HCT116 (cell line): Measurements from ENCODE around the gene INKA2. TPM values are rescaled to one million over a fixed set of nuclear protein-coding genes. Genes with fewer than 3 reads are reported as not detected.

Source experiments
- ATAC-seq: fragments of 200-7000 bp; cut with Tn5 transposase; 2 replicates; pipeline ENCODE4 v1.9.1; 2020; ENCODE audit warnings: mild to moderate bottlenecking, moderate library complexity
- BruUV-seq: library from RNA; stranded (reverse); fragments of 400-500 nt; replicated peaks from 2 replicates; lab custom pipeline; 2021; lab: Mats Ljungman, UMichigan
- CTCF ChIA-PET: fragments of 300-600 bp; sonication (Branson Sonifier 250); formaldehyde crosslinking; loops from one replicate; lab custom pipeline; 2021; ENCODE audit warnings: antibody characterized with exemption; lab: Charles Lee
- POLR2A ChIA-PET: fragments of 300-600, 350-600 bp; sonication (Branson Sonifier 250); formaldehyde crosslinking; loops from one replicate; lab custom pipeline; 2021; ENCODE audit warnings: antibody characterized with exemption; lab: Charles Lee
- RAD21 ChIA-PET, 2 experiments: fragments of 300-600 bp; sonication (Branson Sonifier 250); formaldehyde crosslinking; loops; one replicate each; lab custom pipeline; 2023; ENCODE audit warnings: low total read pairs in 2 of 2; ENCODE audit not compliant: uncharacterized antibody in 2 of 2, unreplicated experiment in 2 of 2, low non-redundant PET in 1 of 2; lab: Charles Lee
- DNase-seq: peaks from one replicate; pipeline ENCODE4 v3.0.0-alpha.2; 2010; ENCODE audit warnings: low read depth, low spot score
- H2AFZ ChIP-seq: fragments of 200-600 bp; shearing (Covaris generic), sonication (generic); 2 replicates; pipeline ENCODE4 v1.6.1; 2017; ENCODE audit warnings: low read depth, mixed run types, mixed read lengths, antibody characterized with exemption, low read length; ENCODE audit not compliant: poor library complexity, severe bottlenecking
- H3K27ac ChIP-seq: 2 replicates; pipeline ENCODE4 v1.5.1; 2012; ENCODE audit warnings: low read depth, low read length
- H3K27me3 ChIP-seq: fragments of 200-600 bp; sonication (generic); 2 replicates; pipeline ENCODE4 v1.6.1; 2016; ENCODE audit warnings: mixed run types, low read length, mixed read lengths; ENCODE audit not compliant: insufficient read depth
- H3K36me3 ChIP-seq, 2 experiments: fragments of 200-500 bp in 1 of 2; fragments of 200-600 bp in 1 of 2; sonication (Bioruptor generic) in 1 of 2; sonication (generic) in 1 of 2; 2 replicates each; pipeline versions ENCODE4 v1.5.1 to v1.6.1; 2014 to 2016; ENCODE audit warnings: low read length in 2 of 2, inconsistent platforms in 1 of 2, mixed read lengths in 1 of 2, mixed run types in 1 of 2; ENCODE audit not compliant: insufficient read depth in 2 of 2, control insufficient read depth in 1 of 2
- H3K4me1 ChIP-seq, 2 experiments: fragments of 200-600 bp in 1 of 2; sonication (generic) in 1 of 2; 2 replicates each; pipeline versions ENCODE4 v1.5.1 to v1.6.1; 2012 to 2017; ENCODE audit warnings: low read length in 2 of 2, inconsistent platforms in 1 of 2, mild to moderate bottlenecking in 1 of 2, mixed read lengths in 1 of 2, mixed run types in 1 of 2, moderate library complexity in 1 of 2; ENCODE audit not compliant: insufficient read depth in 2 of 2, control insufficient read depth in 1 of 2
- H3K4me2 ChIP-seq: fragments of 200-600 bp; sonication (generic); 2 replicates; pipeline ENCODE4 v1.6.1; 2017; ENCODE audit warnings: mixed run types, low read length, mixed read lengths
- H3K4me3 ChIP-seq, 2 experiments: fragments of 200-600 bp in 1 of 2; sonication (generic) in 1 of 2; replicated peaks in 1 of 2; 2 replicates each; pipeline ENCODE4 v1.5.1; 2011 to 2016; ENCODE audit warnings: low read length in 2 of 2, control low read depth in 1 of 2, low read depth in 1 of 2, mild to moderate bottlenecking in 1 of 2, mixed read lengths in 1 of 2, mixed run types in 1 of 2
- H3K79me2 ChIP-seq: fragments of 200-600 bp; sonication (generic); 2 replicates; pipeline ENCODE4 v1.6.1; 2017; ENCODE audit warnings: mild to moderate bottlenecking, mixed run types, low read length, moderate library complexity, mixed read lengths; ENCODE audit not compliant: insufficient read depth
- H3K9ac ChIP-seq: fragments of 200-600 bp; sonication (generic); 2 replicates; pipeline ENCODE4 v1.6.1; 2016; ENCODE audit warnings: low read length, mixed read lengths
- H3K9me2 ChIP-seq: fragments of 200-600 bp; sonication (generic), shearing (Covaris generic); 2 replicates; pipeline ENCODE4 v1.6.1; 2017; ENCODE audit warnings: mixed run types, mild to moderate bottlenecking, moderate library complexity; ENCODE audit not compliant: insufficient read depth
- H3K9me3 ChIP-seq, 2 experiments: fragments of 200-500 bp in 1 of 2; fragments of 200-600 bp in 1 of 2; sonication (Bioruptor generic) in 1 of 2; sonication (generic) in 1 of 2; 2 replicates each; pipeline ENCODE4 v1.6.1; 2014 to 2017; ENCODE audit warnings: low read length in 2 of 2, mixed read lengths in 2 of 2, inconsistent platforms in 1 of 2, low read depth in 1 of 2, mild to moderate bottlenecking in 1 of 2, mixed run types in 1 of 2, moderate library complexity in 1 of 2; ENCODE audit not compliant: control insufficient read depth in 1 of 2, insufficient read depth in 1 of 2
- H4K20me1 ChIP-seq: fragments of 200-600 bp; sonication (generic), shearing (Covaris generic); 2 replicates; pipeline ENCODE4 v1.6.1; 2017; ENCODE audit warnings: mixed run types, mild to moderate bottlenecking, moderate library complexity; ENCODE audit not compliant: insufficient read depth
- CBX3 ChIP-seq: IDR thresholded peaks from 2 replicates; pipeline ENCODE4 v1.6.1; 2012; ENCODE audit warnings: low read depth
- ELF1 ChIP-seq: IDR thresholded peaks from 2 replicates; pipeline ENCODE4 v1.6.1; 2012; ENCODE audit warnings: low read depth, borderline replicate concordance
- FOSL1 ChIP-seq: IDR thresholded peaks from 2 replicates; pipeline ENCODE4 v1.6.1; 2012; ENCODE audit warnings: low read depth
- JUND ChIP-seq: IDR thresholded peaks from 2 replicates; pipeline ENCODE4 v1.6.1; 2012
- TCF7L2 ChIP-seq: IDR thresholded peaks from 2 replicates; pipeline ENCODE4 v1.7.0; 2011; ENCODE audit warnings: borderline replicate concordance, inconsistent platforms; ENCODE audit not compliant: insufficient read depth, insufficient read length; ENCODE audit errors: extremely low read depth
- YY1 ChIP-seq: IDR thresholded peaks from 2 replicates; pipeline ENCODE4 v1.6.1; 2011; ENCODE audit warnings: low read length, low read depth, moderate library complexity, mild to moderate bottlenecking; ENCODE audit not compliant: insufficient replicate concordance; ENCODE audit errors: extremely low read depth
- ZNF274 ChIP-seq: fragments of 200-500 bp; sonication (Bioruptor generic); IDR thresholded peaks from 2 replicates; pipeline ENCODE4 v1.6.1; 2014; ENCODE audit warnings: mild to moderate bottlenecking, low read depth, low read length, inconsistent platforms
- intact Hi-C: fragments of 100-400 bp; cut with micrococcal nuclease; formaldehyde crosslinking; loops from 2 replicates; pipeline ENCODE4 v1.10.0; 2022
- total RNA-seq: library from RNA; stranded (reverse); gene quantifications from one replicate; pipeline ENCODE4 v1.2.1, GENCODE V29; 2021; ENCODE audit not compliant: unreplicated experiment
- TF ChIP-seq, protein P1 (sequence below), 3 experiments: fragments of 200-600 bp in 1 of 3; sonication (generic) in 1 of 3; IDR thresholded peaks in 2 of 3; conservative IDR thresholded peaks in 1 of 3; 2 replicates each; pipeline ENCODE4 v1.5.1; 2012 to 2017; ENCODE audit warnings: low read depth in 2 of 3, low read length in 2 of 3, antibody characterized with exemption in 1 of 3, borderline replicate concordance in 1 of 3, control low read depth in 1 of 3, mild to moderate bottlenecking in 1 of 3, mixed read lengths in 1 of 3, mixed run types in 1 of 3, moderate library complexity in 1 of 3; ENCODE audit not compliant: insufficient read depth in 1 of 3

INKA2 gene
- total RNA-seq, 1 experiment from 2014 or later = 4.0 TPM

DNA sequence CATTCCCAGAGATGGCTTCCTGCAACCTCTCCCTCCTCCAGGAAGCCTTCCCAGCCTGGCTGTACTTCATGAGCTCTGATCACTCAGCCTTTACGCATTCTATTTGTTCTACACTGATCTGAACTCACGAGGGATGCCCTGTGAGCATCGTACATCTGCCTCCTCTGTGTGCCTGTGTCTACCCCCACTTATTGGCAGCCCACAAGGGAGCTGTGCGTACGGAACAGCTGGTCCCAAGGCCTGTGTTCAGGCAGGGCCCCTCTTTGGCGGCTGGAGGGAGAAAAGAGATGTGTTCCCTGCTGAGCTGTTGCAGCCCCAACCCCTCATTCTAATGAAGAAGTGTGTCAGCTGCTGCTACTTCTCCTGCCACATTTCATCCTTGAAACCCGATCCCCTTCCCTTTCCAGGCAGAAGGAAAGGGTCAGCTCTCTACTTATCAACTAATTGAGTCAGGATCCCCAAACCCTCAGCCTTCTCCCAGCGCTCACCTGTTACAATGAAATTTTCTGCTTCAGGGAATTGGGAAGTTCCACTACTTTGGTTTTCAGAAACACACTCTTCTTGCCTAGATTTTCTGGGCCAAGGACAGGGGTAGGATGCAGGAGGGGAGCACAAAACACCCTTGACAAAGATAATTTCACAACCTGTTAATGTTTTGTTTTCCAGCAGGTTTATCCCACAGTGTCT is 3.2 kb downstream of the INKA2 start (continued):
- TF ChIP-seq, protein P1, sequence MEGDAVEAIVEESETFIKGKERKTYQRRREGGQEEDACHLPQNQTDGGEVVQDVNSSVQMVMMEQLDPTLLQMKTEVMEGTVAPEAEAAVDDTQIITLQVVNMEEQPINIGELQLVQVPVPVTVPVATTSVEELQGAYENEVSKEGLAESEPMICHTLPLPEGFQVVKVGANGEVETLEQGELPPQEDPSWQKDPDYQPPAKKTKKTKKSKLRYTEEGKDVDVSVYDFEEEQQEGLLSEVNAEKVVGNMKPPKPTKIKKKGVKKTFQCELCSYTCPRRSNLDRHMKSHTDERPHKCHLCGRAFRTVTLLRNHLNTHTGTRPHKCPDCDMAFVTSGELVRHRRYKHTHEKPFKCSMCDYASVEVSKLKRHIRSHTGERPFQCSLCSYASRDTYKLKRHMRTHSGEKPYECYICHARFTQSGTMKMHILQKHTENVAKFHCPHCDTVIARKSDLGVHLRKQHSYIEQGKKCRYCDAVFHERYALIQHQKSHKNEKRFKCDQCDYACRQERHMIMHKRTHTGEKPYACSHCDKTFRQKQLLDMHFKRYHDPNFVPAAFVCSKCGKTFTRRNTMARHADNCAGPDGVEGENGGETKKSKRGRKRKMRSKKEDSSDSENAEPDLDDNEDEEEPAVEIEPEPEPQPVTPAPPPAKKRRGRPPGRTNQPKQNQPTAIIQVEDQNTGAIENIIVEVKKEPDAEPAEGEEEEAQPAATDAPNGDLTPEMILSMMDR (IDR thresholded peaks at IDR 0.05 in 2 of 3, conservative IDR thresholded peaks at IDR 0.05 in 1 of 3; ENCODE audit: borderline replicate concordance in 1 of 3, insufficient read depth in 1 of 3, low read depth in 2 of 3, low read length in 2 of 3) = no peak

DNA sequence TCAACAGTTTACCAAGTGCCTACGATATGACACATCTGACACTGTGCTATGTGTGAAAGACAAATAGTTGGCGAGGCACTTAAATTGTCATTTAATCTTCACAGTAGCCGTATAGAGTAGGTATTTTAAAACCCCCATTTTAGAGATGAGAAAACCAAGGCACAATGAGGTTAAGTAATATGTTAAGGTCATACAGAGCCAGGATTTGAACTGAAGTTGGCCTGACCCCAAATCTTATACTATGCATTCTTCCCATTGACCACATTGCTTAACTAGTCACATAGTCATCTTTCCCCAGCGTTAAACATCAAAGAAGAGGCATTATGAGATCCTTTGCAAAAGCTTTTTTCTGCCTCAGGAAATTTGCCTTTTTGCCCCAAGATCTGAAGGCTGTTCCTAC is 3.9 kb downstream of the INKA2 start:
- BruUV-seq = no TSS peak
- RAD21 ChIA-PET = no interaction called here
- Histone ChIP-seq H3K4me3 (no peak overlapping the region), H3K79me2 (no peaks in the 10 kb centered on the region), H3K27ac (no peak overlapping the region), H3K9ac (no peak overlapping the region), H3K4me2 (no peak overlapping the region), H3K9me3 (no peaks in the 10 kb centered on the region), H3K27me3 (no peaks in the 10 kb centered on the region), H3K36me3 (no peaks in the 10 kb centered on the region), H2AFZ (no peak overlapping the region), H4K20me1 (no peaks in the 10 kb centered on the region), H3K4me1 (peaks cover 14 to 25% of the 10 kb centered on the region in 2 experiments; a peak in 3 of 4 replicates), H3K9me2 (no peaks in the 10 kb centered on the region)
- DNase-seq (no peak), ATAC-seq (no peak)
- intact Hi-C loops = no loop called here
- TF ChIP-seq JUND (no peak), ZNF274 (no peak), ELF1 (no peak), FOSL1 (no peak), TCF7L2 (no peak), YY1 (no peak), CBX3 (no peak)
- POLR2A ChIA-PET = no interaction called here
- CTCF ChIA-PET = no interaction called here
